OCI-LY3 (cell line): ENCODE data around the gene ZNF141.

Experiments
- CTCF ChIP-seq: fragments of 200-600, 300-600 bp; sonication (generic); IDR thresholded peaks from 2 replicates; pipeline ENCODE4 v1.5.1; 2014; ENCODE audit warnings: antibody characterized with exemption, low read length, low read depth
- EZH2phosphoT487 ChIP-seq: fragments of 200-600 bp; shearing (Covaris generic); IDR thresholded peaks from 2 replicates; pipeline ENCODE4 v1.6.1; 2018; ENCODE audit warnings: antibody characterized with exemption, mixed run types, low read depth

- no peak for TF ChIP-seq CTCF
- no peak for TF ChIP-seq EZH2phosphoT487
Measured at GRCh38 chr4:385934-386707, 48.5 kb downstream of the ZNF141 start.
